Measurements from ENCODE around the gene SEMA3G. TPM values are rescaled to one million over a fixed set of nuclear protein-coding genes. Genes with fewer than 3 reads are reported as not detected.

Gene SEMA3G
- polyA plus RNA-seq, 1 donor (not counting 4 experiments of a cell fraction or from before 2014, with no cell fraction given), result 0.07 TPM

DNA sequence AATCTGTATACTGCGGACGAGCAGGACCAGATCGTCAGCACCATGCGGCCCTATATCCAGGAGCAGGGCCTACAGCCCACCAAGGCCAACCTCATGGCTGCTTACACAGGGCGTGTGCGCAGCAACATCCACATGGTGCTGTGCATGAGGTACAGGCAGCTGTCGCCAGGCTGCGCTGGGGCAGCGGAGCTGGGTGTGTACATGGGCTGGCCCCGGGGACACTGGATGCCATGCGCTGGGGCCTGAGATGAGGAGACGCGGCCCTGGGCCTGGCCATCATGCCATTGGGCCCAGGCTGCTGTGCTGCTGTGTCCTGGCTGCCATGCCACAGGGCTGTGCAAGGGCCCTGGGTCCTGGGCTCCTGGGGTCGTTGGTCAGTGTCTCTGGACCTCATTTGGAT lies 61.5 kb downstream of the SEMA3G start:
- H3K9me3 ChIP-seq (ENCODE audit: control insufficient read depth, low read depth, low read length), result no peaks in the 10 kb centered on the region
- no peak overlapping the region for H3K9ac ChIP-seq (ENCODE audit: control insufficient read depth, extremely low read depth, insufficient read depth, low read length)
- no peak for FAIRE-seq
- no peaks in the 10 kb centered on the region for H3K27me3 ChIP-seq (ENCODE audit: control insufficient read depth, extremely low read depth, insufficient read depth, low read length)
- no peaks in the 10 kb centered on the region for H3K79me2 ChIP-seq (ENCODE audit: control insufficient read depth, insufficient read depth, low read length)
- DNase-seq (ENCODE audit: low read depth, low spot score), result no peak
- TF ChIP-seq, protein P1, sequence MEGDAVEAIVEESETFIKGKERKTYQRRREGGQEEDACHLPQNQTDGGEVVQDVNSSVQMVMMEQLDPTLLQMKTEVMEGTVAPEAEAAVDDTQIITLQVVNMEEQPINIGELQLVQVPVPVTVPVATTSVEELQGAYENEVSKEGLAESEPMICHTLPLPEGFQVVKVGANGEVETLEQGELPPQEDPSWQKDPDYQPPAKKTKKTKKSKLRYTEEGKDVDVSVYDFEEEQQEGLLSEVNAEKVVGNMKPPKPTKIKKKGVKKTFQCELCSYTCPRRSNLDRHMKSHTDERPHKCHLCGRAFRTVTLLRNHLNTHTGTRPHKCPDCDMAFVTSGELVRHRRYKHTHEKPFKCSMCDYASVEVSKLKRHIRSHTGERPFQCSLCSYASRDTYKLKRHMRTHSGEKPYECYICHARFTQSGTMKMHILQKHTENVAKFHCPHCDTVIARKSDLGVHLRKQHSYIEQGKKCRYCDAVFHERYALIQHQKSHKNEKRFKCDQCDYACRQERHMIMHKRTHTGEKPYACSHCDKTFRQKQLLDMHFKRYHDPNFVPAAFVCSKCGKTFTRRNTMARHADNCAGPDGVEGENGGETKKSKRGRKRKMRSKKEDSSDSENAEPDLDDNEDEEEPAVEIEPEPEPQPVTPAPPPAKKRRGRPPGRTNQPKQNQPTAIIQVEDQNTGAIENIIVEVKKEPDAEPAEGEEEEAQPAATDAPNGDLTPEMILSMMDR (optimal IDR thresholded peaks at IDR 0.05 in 1 of 3, IDR thresholded peaks at IDR 0.05 in 1 of 3, conservative IDR thresholded peaks at IDR 0.05 in 1 of 3; ENCODE audit: extremely low read depth in 1 of 3, insufficient read depth in 2 of 3, low read length in 3 of 3), result no peak
- no peak for TF ChIP-seq EZH2 (IDR thresholded peaks at IDR 0.05; ENCODE audit: low read length)
- H2AFZ ChIP-seq (ENCODE audit: control insufficient read depth, low read length), result no peak overlapping the region
- no peak overlapping the region for H3K4me3 ChIP-seq (ENCODE audit: control insufficient read depth in 2 of 3, extremely low read depth in 1 of 3, insufficient read depth in 2 of 3, low read depth in 1 of 3, low read length in 3 of 3)
- no peaks in the 10 kb centered on the region for H3K36me3 ChIP-seq (ENCODE audit: control insufficient read depth in 2 of 2, extremely low read depth in 1 of 2, insufficient read depth in 2 of 2, low read length in 2 of 2)
- no peak overlapping the region for H3K4me2 ChIP-seq (ENCODE audit: control insufficient read depth, extremely low read depth, insufficient read depth, low read depth, low read length)
- no peaks in the 10 kb centered on the region for H3K4me1 ChIP-seq (ENCODE audit: control insufficient read depth, extremely low read depth, insufficient read depth, low read length)
- H3K27ac ChIP-seq (ENCODE audit: control insufficient read depth, insufficient read depth, low read length), result no peak overlapping the region
- no peaks in the 10 kb centered on the region for H4K20me1 ChIP-seq (ENCODE audit: control insufficient read depth, extremely low read depth, insufficient read depth, low read length)
- dilution Hi-C loops (cut with MboI; ENCODE audit: extremely low pct_ligation_motif_present, low sequenced_read_pairs), result no loop called here
- no peaks in the 10 kb centered on the region for H3K9me1 ChIP-seq (ENCODE audit: control insufficient read depth, extremely low read depth, insufficient read depth, low read length)

Other genes starting within 250 kb of the SEMA3G start
- gene ALAS1, start 246.9 kb downstream of the SEMA3G start, polyA plus RNA-seq, result 54.6 to 109 TPM (median 74.1 TPM) in 3 replicates
- not detected in 3 replicates for gene TLR9, start 219.5 kb downstream of the SEMA3G start, polyA plus RNA-seq
- 70.4 to 113 TPM (median 77.0 TPM) in 3 replicates for gene TWF2, start 205.9 kb downstream of the SEMA3G start, polyA plus RNA-seq
- gene PPM1M, start 199.3 kb downstream of the SEMA3G start, polyA plus RNA-seq, result 6.4 to 8.0 TPM (median 6.5 TPM) in 3 replicates
- 53.1 to 75.1 TPM (median 74.4 TPM) in 3 replicates for gene WDR82, start 166.5 kb downstream of the SEMA3G start, polyA plus RNA-seq
- 4.9 to 5.7 TPM (median 5.0 TPM) in 3 replicates for gene GLYCTK, start 157.3 kb downstream of the SEMA3G start, polyA plus RNA-seq
- 0.33 to 1.1 TPM (median 0.70 TPM) in 3 replicates for gene DNAH1, start 128.8 kb downstream of the SEMA3G start, polyA plus RNA-seq
- 97.8 to 119 TPM (median 100 TPM) in 3 replicates for gene BAP1, start 35.1 kb downstream of the SEMA3G start, polyA plus RNA-seq
- gene PHF7, start 34.4 kb downstream of the SEMA3G start, polyA plus RNA-seq, result 9.3 to 10.3 TPM (median 9.3 TPM) in 3 replicates
- gene TNNC1, start 8.9 kb upstream of the SEMA3G start, polyA plus RNA-seq, result 0.22 to 0.35 TPM (median 0.33 TPM) in 3 replicates
- 48.1 to 65.6 TPM (median 48.4 TPM) in 3 replicates for gene NISCH, start 10.5 kb upstream of the SEMA3G start, polyA plus RNA-seq
- gene STAB1, start 50.2 kb upstream of the SEMA3G start, polyA plus RNA-seq, result 0.02 TPM in 1 of 3 replicates, not detected in the others
- 54.7 to 63.3 TPM (median 55.0 TPM) in 3 replicates for gene NT5DC2, start 88.8 kb upstream of the SEMA3G start, polyA plus RNA-seq
- gene UQCC5, start 91.5 kb upstream of the SEMA3G start, polyA plus RNA-seq, result 20.0 to 28.0 TPM (median 26.0 TPM) in 3 replicates
- gene PBRM1, start 240.8 kb upstream of the SEMA3G start, polyA plus RNA-seq, result 20.3 to 26.0 TPM (median 25.7 TPM) in 3 replicates
- 65.7 to 128 TPM (median 77.4 TPM) in 3 replicates for gene GNL3, start 240.9 kb upstream of the SEMA3G start, polyA plus RNA-seq